Liver (tissue), 9 donors: ENCODE measurements around the gene DBP. TPM values are rescaled to one million over a fixed set of nuclear protein-coding genes. Genes with fewer than 3 reads are reported as not detected.

Experiments
- DNase-seq: peaks from one replicate; pipeline ENCODE4 v3.0.0-alpha.2; 2017; ENCODE audit warnings: low spot score
- H3K27ac ChIP-seq, 2 donors: one replicate each; pipeline ENCODE4 v1.7.0; 2013; ENCODE audit warnings: inconsistent platforms in 2 of 2, low read length in 2 of 2, control low read depth in 1 of 2, low read depth in 1 of 2, mild to moderate bottlenecking in 1 of 2
- H3K27me3 ChIP-seq, 4 donors: one replicate each; pipeline versions ENCODE4 v1.6.1 to v1.7.0; 2013; ENCODE audit warnings: low read length in 3 of 4, inconsistent platforms in 1 of 4, mild to moderate bottlenecking in 1 of 4, moderate library complexity in 1 of 4; ENCODE audit not compliant: control insufficient read depth in 4 of 4, insufficient read depth in 4 of 4
- H3K36me3 ChIP-seq, 4 donors: one replicate each; pipeline versions ENCODE4 v1.6.1 to v1.7.0; 2013; ENCODE audit warnings: low read length in 3 of 4, mild to moderate bottlenecking in 3 of 4, low read depth in 1 of 4, moderate library complexity in 1 of 4; ENCODE audit not compliant: control insufficient read depth in 4 of 4, insufficient read depth in 3 of 4
- H3K4me1 ChIP-seq, 4 donors: one replicate each; pipeline versions ENCODE4 v1.6.1 to v1.7.0; 2013; ENCODE audit warnings: low read length in 3 of 4, mild to moderate bottlenecking in 3 of 4, moderate library complexity in 1 of 4; ENCODE audit not compliant: control insufficient read depth in 4 of 4, insufficient read depth in 4 of 4
- H3K4me3 ChIP-seq, 3 donors: one replicate each; pipeline versions ENCODE4 v1.6.1 to v1.7.0; 2013; ENCODE audit warnings: low read length in 3 of 3, control low read depth in 1 of 3, low read depth in 1 of 3, mild to moderate bottlenecking in 1 of 3
- H3K9ac ChIP-seq, 2 donors: one replicate each; pipeline ENCODE4 v1.7.0; 2013; ENCODE audit warnings: low read length in 2 of 2, mild to moderate bottlenecking in 2 of 2, moderate library complexity in 2 of 2, control low read depth in 1 of 2, low read depth in 1 of 2
- H3K9me3 ChIP-seq, 4 donors: one replicate each; pipeline versions ENCODE4 v1.6.1 to v1.7.0; 2013; ENCODE audit warnings: low read length in 3 of 4; ENCODE audit not compliant: control insufficient read depth in 4 of 4
- ATF3 ChIP-seq: IDR thresholded peaks from 2 replicates; pipeline ENCODE4 v1.6.1; 2016; ENCODE audit warnings: antibody characterized with exemption
- CTCF ChIP-seq: fragments of 150-350 bp; IDR thresholded peaks from 2 replicates; pipeline ENCODE4 v1.5.1; 2017; ENCODE audit warnings: improper control_type of control experiment, low read depth, low read length; ENCODE audit not compliant: missing input control
- EGR1 ChIP-seq, 2 donors: IDR thresholded peaks; 2 replicates each; pipeline ENCODE4 v1.6.1; 2016 to 2018; ENCODE audit warnings: antibody characterized with exemption in 2 of 2, low read depth in 2 of 2
- FOXA1 ChIP-seq: IDR thresholded peaks from 2 replicates; pipeline ENCODE4 v1.6.1; 2016; ENCODE audit warnings: antibody characterized with exemption
- FOXA2 ChIP-seq: IDR thresholded peaks from 2 replicates; pipeline ENCODE4 v1.6.1; 2016; ENCODE audit warnings: antibody characterized with exemption
- GABPA ChIP-seq, 2 donors: IDR thresholded peaks in 1 of 2; conservative IDR thresholded peaks in 1 of 2; 2 replicates each; pipeline ENCODE4 v1.6.1; 2016; ENCODE audit warnings: antibody characterized with exemption in 2 of 2, mild to moderate bottlenecking in 1 of 2, moderate library complexity in 1 of 2
- HNF4A ChIP-seq, 2 donors: conservative IDR thresholded peaks; 2 replicates each; pipeline ENCODE4 v1.6.1; 2016; ENCODE audit warnings: antibody characterized with exemption in 2 of 2, mild to moderate bottlenecking in 2 of 2
- HNF4G ChIP-seq: IDR thresholded peaks from 2 replicates; pipeline ENCODE4 v1.6.1; 2016; ENCODE audit warnings: antibody characterized with exemption
- JUND ChIP-seq, 2 donors: IDR thresholded peaks; 2 replicates each; pipeline ENCODE4 v1.6.1; 2016; ENCODE audit warnings: antibody characterized with exemption in 2 of 2
- NR2F2 ChIP-seq: IDR thresholded peaks from 2 replicates; pipeline ENCODE4 v1.6.1; 2016; ENCODE audit warnings: antibody characterized with exemption
- RAD21 ChIP-seq, 2 donors: IDR thresholded peaks; 2 replicates each; pipeline ENCODE4 v1.6.1; 2016; ENCODE audit warnings: antibody characterized with exemption in 2 of 2, mild to moderate bottlenecking in 2 of 2
- REST ChIP-seq: IDR thresholded peaks from 2 replicates; pipeline ENCODE4 v1.6.1; 2016; ENCODE audit warnings: antibody characterized with exemption, mild to moderate bottlenecking
- RXRA ChIP-seq, 2 donors: IDR thresholded peaks; 2 replicates each; pipeline ENCODE4 v1.6.1; 2017 to 2018; ENCODE audit warnings: antibody characterized with exemption in 2 of 2, mild to moderate bottlenecking in 1 of 2
- SP1 ChIP-seq: IDR thresholded peaks from 2 replicates; pipeline ENCODE4 v1.6.1; 2018; ENCODE audit warnings: antibody characterized with exemption, mild to moderate bottlenecking
- TAF1 ChIP-seq: conservative IDR thresholded peaks from 2 replicates; pipeline ENCODE4 v1.6.1; 2016; ENCODE audit warnings: antibody characterized with exemption, mild to moderate bottlenecking
- YY1 ChIP-seq: IDR thresholded peaks from 2 replicates; pipeline ENCODE4 v1.6.1; 2016; ENCODE audit warnings: antibody characterized with exemption, mild to moderate bottlenecking
- WGBS: extraction: QIAGEN DNeasy Blood & Tissue Kit; methylation state at CpG from one replicate; pipeline ENCODE4 v1.1.7; 2013; 5-methylcytosine and 5-hydroxymethylcytosine counted together
- polyA plus RNA-seq, 2 donors: library from polyadenylated mRNA; stranded (reverse) in 1 of 2; unstranded in 1 of 2; fragments of 200-250 nt in 1 of 2; fragments of >200 nt in 1 of 2; fragmentation: Nextera tagmentation in 1 of 2; extraction: Ambion mirVana in 1 of 2; gene quantifications; one replicate each; pipeline versions ENCODE4 v1.2.1 to v1.2.3, GENCODE V29; 2013 to 2015
- total RNA-seq, 2 donors: library from RNA; depleted of rRNA; stranded (reverse); fragments of >200 nt; gene quantifications; one replicate each; pipeline ENCODE4 v1.2.3, GENCODE V29; 2014
- donor health status: healthy.
- donor health status: healthy.
- donor health status: healthy.
- donor health status: healthy.
- donor health status: healthy.

The DBP gene
- total and polyA plus RNA-seq, 4 donors: 1.2 to 4.5 (median 1.8) TPM

- no peaks in the 10 kb centered on the region for H3K27me3 ChIP-seq
- peaks cover 2 to 21% (median 10%) of the 10 kb centered on the region in 4 donors for H3K4me1 ChIP-seq
- no peaks in the 10 kb centered on the region for H3K9me3 ChIP-seq
- WGBS: 18% methylated on average over 9 of the region's 10 CpGs
- no peak overlapping the region for H3K27ac ChIP-seq
- DNase-seq: no peak
- no peaks in the 10 kb centered on the region for H3K36me3 ChIP-seq
- TF ChIP-seq HNF4A (conservative IDR thresholded peaks at IDR 0.05): no peak
- no peak for TF ChIP-seq SP1
- TF ChIP-seq ATF3: no peak
- no peak for TF ChIP-seq YY1
- no peak for TF ChIP-seq HNF4G
- TF ChIP-seq EGR1 (IDR thresholded peaks at IDR 0.05; ENCODE audit: low read depth in 2 of 2): no peak
- no peak for TF ChIP-seq GABPA (IDR thresholded peaks at IDR 0.05 in 1 of 2, conservative IDR thresholded peaks at IDR 0.05 in 1 of 2)
- no peak for TF ChIP-seq JUND (IDR thresholded peaks at IDR 0.05)
- no peak for TF ChIP-seq TAF1
- no peak for TF ChIP-seq CTCF
- no peak for TF ChIP-seq FOXA2
- no peak for TF ChIP-seq RXRA (IDR thresholded peaks at IDR 0.05)
- TF ChIP-seq REST: no peak
- TF ChIP-seq FOXA1: no peak
- H3K9ac ChIP-seq: no peak overlapping the region
- H3K4me3 ChIP-seq: no peak overlapping the region
Observed at GRCh38 chr19:48646722-48647216, 9.6 kb upstream of the DBP start.

GRCh38 chr19:48646001-48646721 lies 9.0 kb upstream of the DBP start, which contains the start of gene CA11:
Gene CA11, minus strand, starts transcription at chr19:48646187. Its CDS starts 555 bp downstream, at chr19:48645632.
- H3K9ac ChIP-seq: peak within 1 kb of the TSS; percentile 32 to 34
- H3K36me3 ChIP-seq: no peaks in the 10 kb centered on the region
- peak; percentile 78 for DNase-seq
- peak within 1 kb of the TSS; percentile 64 to 82 for H3K27ac ChIP-seq
- 2% methylated on average over 33 of the region's 33 CpGs for WGBS
- peak within 1 kb of the TSS; percentile 8 to 35 (median 11) for H3K4me3 ChIP-seq
- no peaks in the 10 kb centered on the region for H3K9me3 ChIP-seq
- TF ChIP-seq JUND (IDR thresholded peaks at IDR 0.05) (no peak), CTCF (peak; percentile 70), NR2F2 (no peak), RAD21 (IDR thresholded peaks at IDR 0.05) (peak; percentile 83 to 87)
- H3K27me3 ChIP-seq: no peaks in the 10 kb centered on the region
- H3K4me1 ChIP-seq: peaks cover 2 to 21% (median 11%) of the 10 kb centered on the region in 4 donors
